Stimulated activated CD8-positive, alpha-beta memory T cell treated with anti-CD3 and anti-CD28 coated beads, Interleukin-7, amount 100 ng/mL, for 48 hours (primary cell): Measurements from ENCODE around the gene SOX4.

Experiments
- DNase-seq, 2 donors: peaks; one replicate each; pipeline ENCODE4 v3.0.0-alpha.2; 2020; ENCODE audit warnings: low read depth in 1 of 2; ENCODE audit errors: extremely low read depth in 1 of 2

Gene SOX4

DNA sequence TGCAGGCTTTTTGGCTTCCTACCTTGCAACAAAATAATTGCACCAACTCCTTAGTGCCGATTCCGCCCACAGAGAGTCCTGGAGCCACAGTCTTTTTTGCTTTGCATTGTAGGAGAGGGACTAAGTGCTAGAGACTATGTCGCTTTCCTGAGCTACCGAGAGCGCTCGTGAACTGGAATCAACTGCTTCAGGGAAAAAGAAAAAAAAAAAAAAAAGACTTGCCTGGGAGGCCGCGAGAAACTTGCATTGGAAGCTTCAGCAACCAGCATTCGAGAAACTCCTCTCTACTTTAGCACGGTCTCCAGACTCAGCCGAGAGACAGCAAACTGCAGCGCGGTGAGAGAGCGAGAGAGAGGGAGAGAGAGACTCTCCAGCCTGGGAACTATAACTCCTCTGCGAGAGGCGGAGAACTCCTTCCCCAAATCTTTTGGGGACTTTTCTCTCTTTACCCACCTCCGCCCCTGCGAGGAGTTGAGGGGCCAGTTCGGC, 420 bp downstream of the SOX4 start:
- no peak for DNase-seq

DNA sequence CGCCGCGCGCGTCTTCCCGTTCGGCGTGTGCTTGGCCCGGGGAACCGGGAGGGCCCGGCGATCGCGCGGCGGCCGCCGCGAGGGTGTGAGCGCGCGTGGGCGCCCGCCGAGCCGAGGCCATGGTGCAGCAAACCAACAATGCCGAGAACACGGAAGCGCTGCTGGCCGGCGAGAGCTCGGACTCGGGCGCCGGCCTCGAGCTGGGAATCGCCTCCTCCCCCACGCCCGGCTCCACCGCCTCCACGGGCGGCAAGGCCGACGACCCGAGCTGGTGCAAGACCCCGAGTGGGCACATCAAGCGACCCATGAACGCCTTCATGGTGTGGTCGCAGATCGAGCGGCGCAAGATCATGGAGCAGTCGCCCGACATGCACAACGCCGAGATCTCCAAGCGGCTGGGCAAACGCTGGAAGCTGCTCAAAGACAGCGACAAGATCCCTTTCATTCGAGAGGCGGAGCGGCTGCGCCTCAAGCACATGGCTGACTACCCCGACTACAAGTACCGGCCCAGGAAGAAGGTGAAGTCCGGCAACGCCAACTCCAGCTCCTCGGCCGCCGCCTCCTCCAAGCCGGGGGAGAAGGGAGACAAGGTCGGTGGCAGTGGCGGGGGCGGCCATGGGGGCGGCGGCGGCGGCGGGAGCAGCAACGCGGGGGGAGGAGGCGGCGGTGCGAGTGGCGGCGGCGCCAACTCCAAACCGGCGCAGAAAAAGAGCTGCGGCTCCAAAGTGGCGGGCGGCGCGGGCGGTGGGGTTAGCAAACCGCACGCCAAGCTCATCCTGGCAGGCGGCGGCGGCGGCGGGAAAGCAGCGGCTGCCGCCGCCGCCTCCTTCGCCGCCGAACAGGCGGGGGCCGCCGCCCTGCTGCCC, 1.1 kb downstream of the SOX4 start:
- no peak for DNase-seq

DNA sequence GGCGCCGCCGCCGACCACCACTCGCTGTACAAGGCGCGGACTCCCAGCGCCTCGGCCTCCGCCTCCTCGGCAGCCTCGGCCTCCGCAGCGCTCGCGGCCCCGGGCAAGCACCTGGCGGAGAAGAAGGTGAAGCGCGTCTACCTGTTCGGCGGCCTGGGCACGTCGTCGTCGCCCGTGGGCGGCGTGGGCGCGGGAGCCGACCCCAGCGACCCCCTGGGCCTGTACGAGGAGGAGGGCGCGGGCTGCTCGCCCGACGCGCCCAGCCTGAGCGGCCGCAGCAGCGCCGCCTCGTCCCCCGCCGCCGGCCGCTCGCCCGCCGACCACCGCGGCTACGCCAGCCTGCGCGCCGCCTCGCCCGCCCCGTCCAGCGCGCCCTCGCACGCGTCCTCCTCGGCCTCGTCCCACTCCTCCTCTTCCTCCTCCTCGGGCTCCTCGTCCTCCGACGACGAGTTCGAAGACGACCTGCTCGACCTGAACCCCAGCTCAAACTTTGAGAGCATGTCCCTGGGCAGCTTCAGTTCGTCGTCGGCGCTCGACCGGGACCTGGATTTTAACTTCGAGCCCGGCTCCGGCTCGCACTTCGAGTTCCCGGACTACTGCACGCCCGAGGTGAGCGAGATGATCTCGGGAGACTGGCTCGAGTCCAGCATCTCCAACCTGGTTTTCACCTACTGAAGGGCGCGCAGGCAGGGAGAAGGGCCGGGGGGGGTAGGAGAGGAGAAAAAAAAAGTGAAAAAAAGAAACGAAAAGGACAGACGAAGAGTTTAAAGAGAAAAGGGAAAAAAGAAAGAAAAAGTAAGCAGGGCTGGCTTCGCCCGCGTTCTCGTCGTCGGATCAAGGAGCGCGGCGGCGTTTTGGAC, 2.0 kb downstream of the SOX4 start:
- DNase-seq: no peak

DNA sequence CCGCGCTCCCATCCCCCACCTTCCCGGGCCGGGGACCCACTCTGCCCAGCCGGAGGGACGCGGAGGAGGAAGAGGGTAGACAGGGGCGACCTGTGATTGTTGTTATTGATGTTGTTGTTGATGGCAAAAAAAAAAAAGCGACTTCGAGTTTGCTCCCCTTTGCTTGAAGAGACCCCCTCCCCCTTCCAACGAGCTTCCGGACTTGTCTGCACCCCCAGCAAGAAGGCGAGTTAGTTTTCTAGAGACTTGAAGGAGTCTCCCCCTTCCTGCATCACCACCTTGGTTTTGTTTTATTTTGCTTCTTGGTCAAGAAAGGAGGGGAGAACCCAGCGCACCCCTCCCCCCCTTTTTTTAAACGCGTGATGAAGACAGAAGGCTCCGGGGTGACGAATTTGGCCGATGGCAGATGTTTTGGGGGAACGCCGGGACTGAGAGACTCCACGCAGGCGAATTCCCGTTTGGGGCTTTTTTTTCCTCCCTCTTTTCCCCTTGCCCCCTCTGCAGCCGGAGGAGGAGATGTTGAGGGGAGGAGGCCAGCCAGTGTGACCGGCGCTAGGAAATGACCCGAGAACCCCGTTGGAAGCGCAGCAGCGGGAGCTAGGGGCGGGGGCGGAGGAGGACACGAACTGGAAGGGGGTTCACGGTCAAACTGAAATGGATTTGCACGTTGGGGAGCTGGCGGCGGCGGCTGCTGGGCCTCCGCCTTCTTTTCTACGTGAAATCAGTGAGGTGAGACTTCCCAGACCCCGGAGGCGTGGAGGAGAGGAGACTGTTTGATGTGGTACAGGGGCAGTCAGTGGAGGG, 2.8 kb downstream of the SOX4 start:
- no peak for DNase-seq

DNA sequence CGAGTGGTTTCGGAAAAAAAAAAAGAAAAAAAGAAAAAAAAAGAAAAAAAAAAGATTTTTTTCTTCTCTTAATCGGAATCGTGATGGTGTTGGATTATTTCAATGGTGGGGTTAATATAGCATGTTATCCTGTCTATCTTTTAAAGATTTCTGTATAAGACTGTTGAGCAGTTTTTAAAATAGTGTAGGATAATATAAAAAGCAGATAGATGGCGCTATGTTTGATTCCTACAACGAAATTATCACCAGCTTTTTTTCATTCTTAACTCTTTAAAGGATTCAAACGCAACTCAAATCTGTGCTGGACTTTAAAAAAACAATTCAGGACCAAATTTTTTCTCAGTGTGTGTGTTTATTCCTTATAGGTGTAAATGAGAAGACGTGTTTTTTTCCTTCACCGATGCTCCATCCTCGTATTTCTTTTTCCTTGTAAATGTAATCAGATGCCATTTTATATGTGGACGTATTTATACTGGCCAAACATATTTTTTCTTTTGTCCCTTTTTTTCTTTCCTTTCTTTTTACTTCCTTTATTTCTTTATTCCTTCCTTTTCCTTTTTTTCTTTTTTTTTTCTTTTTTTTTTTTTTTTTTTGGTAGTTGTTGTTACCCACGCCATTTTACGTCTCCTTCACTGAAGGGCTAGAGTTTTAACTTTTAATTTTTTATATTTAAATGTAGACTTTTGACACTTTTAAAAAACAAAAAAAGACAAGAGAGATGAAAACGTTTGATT, 3.6 kb downstream of the SOX4 start:
- no peak for DNase-seq

DNA sequence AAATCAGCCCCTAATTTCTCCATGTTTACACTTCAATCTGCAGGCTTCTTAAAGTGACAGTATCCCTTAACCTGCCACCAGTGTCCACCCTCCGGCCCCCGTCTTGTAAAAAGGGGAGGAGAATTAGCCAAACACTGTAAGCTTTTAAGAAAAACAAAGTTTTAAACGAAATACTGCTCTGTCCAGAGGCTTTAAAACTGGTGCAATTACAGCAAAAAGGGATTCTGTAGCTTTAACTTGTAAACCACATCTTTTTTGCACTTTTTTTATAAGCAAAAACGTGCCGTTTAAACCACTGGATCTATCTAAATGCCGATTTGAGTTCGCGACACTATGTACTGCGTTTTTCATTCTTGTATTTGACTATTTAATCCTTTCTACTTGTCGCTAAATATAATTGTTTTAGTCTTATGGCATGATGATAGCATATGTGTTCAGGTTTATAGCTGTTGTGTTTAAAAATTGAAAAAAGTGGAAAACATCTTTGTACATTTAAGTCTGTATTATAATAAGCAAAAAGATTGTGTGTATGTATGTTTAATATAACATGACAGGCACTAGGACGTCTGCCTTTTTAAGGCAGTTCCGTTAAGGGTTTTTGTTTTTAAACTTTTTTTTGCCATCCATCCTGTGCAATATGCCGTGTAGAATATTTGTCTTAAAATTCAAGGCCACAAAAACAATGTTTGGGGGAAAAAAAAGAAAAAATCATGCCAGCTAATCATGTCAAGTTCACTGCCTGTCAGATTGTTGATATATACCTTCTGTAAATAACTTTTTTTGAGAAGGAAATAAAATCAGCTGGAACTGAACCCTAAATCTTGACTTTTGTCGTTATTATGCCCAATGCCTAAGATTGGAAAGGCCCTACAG, 4.5 kb downstream of the SOX4 start:
- DNase-seq: no peak

DNA sequence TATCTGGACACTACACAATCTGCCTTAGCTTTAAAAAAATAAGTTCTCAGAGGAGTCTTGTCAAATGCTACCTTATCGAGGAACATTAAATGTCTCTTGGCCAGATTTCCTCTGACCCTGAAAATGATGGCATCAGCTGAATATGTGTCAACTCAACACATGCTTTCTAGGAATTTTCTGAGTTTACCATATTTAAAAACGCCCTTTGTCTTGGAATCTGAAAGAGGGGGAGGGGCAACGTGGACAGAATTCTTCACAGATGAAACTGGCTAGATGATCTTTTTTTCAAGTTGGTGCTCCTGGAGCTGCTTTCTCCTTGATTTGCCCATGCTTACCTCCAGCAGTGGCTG, 5.1 kb downstream of the SOX4 start:
- no peak for DNase-seq

DNA sequence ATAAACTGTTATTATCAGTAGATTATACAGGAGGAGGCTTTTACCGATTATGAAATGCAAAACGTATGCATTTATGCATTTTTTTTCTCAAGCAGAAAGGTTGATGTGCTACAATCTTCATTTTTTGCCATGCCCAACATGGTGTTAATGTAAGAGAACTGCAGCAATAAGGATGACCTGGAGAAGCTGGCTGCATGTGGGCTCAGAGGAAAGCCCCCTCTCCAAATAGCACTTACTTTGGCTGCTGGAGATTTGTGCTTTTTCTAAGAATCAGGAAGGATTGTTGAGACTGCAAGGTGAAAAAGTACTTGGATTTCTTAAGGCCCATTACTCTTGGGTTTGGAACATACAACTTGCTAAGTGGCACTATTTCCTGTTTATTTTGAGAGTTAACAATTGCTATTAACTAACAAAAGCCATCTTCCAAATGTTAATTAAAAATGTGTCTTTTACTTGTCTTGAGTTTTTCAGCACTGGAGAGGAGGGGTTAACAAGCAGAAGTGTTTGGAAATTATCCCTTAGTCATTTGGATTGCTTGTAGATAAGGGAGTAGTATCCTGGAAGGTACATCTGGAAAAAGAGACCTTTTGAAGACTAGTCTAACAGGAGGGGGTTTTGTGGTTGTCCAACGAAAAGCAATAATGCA, 5.6 kb downstream of the SOX4 start:
- DNase-seq: no peak

DNA sequence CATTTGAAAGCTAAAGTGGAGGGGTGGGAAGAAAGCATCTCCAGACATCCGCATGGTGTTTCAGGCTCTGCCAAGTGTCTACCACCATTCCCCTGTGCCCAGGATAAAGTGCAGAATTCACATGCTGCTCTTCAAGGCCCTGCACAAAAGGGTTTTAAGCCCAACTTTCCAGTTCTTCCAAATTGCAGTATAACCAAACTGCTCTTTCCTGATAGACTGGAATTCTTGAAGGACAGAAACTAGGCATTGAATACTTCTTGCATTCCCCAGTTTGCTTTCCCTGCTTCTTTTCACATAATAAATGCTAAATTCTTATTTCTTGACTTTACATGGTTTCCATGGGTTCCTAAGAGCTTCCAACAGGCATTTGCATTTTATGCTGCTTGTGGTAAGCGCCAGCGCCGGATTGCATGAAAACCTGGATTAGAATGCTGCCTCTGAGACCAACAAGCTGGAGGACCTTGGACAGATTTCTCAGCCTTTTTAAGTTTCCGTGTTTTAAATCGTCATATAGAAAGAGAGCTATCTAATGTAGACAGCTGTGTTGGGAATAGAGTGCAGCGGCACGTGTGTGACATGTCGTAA, 7.9 kb downstream of the SOX4 start:
- no peak for DNase-seq

DNA sequence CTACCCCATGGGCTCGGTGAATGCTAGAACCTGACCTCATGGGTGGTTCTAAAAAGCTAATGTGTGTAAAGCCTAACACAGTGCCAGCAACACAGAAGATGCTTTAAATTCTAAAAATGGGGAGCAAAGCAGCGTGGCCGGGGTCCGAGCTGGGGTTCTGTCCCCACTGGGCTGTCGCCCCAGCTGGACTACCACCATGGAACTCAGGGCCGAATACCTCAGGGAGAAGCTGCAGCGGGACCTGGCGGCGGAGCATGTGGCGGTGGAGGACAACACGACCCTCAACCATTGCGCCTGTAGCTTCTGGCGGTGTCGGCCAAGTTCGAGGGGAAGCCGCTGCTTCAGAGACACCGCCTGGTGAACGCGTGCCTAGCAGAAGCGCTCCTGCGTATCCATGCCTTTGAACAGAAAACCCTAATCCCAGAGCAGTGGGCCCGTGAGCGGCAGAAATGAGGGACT, 8.4 kb downstream of the SOX4 start:
- DNase-seq: no peak

DNA sequence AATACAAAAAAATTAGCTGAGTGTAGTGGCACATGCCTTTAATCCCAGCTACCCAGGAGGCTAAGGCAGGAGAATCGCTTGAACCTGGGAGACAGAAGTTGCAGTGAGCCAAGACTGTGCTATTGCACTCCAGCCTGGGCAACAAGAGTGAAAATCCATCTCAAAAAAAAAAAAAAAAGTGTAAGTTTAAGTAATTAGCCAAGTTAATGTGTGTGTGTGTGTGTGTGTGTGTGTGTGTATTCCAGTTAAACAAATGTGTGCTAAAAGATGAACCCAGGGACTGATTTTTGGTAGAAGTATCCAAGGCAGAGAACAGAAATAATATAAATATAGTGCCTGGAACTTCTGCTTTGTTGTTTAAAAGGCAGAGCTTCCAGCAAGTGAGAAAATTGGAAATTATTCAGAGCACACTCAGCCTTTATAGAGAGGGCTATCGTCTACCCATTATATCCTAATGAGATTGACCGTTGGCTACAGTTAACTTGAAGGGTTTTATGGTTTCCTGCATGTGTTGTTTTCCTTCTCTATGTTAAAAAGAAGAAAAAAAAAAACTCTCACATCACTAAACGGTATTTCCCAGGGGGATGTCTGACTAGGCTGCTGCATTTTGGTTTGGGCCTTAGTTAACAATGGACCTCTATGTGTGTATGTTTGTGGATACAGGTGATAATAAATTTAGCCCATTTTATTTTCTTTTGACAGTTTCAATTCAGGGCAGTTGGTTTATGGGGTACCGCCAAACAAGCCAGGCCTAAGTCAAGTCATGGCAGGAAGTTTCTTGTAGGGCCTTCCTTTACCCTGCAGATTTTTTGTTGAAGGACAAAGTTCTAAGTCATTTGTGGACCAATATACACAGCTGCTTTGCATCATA, 9.8 kb downstream of the SOX4 start:
- DNase-seq: no peak

DNA sequence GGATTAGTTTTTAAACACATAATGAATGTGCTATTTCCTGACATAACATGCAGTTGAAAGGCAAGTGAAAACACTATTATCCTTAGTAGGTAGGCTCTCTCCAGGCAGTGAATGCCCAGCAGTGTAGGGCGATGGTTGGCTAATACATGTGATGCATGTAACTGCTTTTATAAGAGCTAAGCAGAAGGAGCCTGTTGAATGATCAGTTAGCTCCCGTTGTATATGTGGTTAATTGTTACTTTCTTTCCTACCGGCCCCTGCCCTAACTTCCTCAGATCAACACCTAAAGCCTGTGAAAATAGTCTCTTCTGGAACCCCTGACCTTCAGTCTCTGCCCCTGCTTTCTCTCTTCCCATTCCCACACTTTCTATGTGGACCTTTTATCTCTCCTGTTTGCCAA, 10.5 kb downstream of the SOX4 start:
- no peak for DNase-seq

DNA sequence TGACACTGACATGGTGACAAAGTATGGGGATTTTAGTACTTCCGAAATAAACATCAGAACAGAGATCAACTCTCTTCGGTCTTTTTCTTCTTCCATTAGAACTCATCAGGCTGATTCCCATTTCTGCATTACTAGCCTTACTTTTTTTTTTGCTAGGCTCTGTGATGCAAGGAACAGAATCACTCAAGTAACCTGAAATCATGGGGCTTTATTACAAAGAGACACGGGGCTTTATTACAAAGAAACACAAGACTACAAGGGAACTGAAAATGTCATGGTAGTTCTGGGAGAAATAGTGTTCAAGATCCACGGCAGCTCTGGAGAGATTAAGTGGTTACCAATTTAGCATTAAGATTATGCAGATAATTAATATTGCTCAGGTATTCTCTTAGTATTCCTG, 11.6 kb downstream of the SOX4 start:
- DNase-seq: no peak

DNA sequence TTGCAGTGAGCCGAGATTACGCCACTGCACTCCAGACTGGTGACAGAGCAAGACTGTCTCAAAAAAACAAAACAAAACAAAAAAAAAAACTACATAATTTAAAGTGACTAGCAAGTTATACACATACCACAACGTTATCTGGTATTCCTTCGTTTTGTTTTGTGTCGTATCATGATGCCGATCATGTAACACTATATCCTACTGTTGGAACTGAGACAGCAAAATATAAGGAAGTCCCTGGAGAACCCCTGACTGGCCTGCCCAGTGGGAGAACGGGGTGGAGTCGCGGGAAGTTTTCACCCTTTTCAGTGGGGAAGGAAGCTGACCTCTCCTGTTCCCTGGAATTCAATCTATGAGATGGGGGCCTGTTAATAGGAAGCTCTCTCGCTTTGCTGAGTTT, 15.1 kb downstream of the SOX4 start:
- no peak for DNase-seq

DNA sequence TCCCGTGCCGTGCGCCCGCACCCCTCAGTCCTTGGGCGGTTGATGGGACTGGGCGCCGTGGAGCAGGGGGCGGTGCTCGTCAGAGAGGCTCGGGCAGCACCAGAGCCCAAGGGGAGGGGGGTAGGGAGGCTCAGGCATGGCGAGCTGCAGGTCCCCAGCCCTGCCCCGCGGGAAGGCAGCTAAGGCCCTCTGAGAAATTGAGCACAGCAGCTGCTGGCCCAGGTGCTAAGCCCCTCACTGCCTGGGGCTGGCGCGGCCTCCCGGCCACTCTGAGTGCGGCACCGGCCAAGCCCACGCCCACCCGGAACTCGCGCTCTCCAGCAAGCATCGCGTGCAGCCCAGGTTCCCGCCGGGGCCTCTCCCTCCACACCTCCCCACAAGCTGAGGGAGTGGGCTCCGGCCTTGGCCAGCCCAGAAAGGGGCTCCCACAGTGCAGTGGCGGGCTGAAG, 16.4 kb downstream of the SOX4 start:
- no peak for DNase-seq

DNA sequence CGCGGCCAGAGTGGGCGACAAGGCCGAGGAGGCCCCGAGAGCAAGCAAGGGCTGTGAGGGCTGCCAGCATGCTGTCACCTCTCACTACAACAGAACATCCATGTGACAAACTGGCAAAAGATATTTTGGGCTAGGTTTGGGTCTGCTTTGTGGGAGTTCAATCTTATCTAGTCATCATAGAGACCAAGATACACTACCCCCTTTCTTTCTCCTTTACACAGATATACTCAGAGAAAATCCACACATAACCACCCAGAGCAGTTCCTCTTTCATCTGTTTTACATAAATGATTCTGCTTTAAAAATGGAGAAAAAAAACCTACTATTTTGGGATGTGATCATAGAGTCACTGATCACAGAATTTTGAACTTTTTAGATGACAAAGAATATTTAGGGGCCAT, 16.8 kb downstream of the SOX4 start:
- no peak for DNase-seq

DNA sequence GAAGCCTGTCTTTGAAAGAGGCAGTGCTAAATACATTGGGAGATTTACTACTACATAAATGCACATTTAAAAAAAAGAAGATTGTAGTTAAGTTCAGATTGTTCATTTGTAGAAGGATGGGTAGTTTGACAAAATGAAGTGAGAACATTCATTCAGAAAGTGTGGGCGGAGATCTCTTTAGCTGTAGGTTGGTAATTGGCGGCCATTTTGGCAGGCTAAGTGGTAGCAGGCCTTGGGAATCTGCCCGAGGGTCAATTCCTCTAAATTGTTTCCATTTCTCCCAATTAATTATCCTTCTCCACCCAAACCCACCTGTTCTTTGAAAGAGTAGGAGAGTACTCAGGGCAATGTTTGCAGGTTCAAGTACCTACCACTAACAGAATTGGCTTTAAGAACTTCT, 17.9 kb downstream of the SOX4 start:
- DNase-seq: no peak
